Gastroesophageal sphincter (tissue), 3 donors: ENCODE results near the gene DTD2.
"Not testable (repeated sequence)": the region's sequence is repeated elsewhere in the genome, so short reads cannot be mapped to it uniquely, and the experiment has no call there.

Source experiments
- CTCF ChIP-seq, 4 experiments: fragments of 200-600 bp in 2 of 4; fragments of 450-650 bp in 2 of 4; sonication (generic) in 1 of 4; IDR thresholded peaks; one replicate each; pipeline ENCODE4 v1.5.1; 2017 to 2019; ENCODE audit warnings: antibody characterized with exemption in 4 of 4, mild to moderate bottlenecking in 2 of 4, moderate library complexity in 2 of 4
- POLR2A ChIP-seq, 2 donors: fragments of 450-650 bp; IDR thresholded peaks; one replicate each; pipeline ENCODE4 v1.6.1; 2017; ENCODE audit warnings: antibody characterized with exemption in 2 of 2, mild to moderate bottlenecking in 2 of 2, moderate library complexity in 1 of 2
- POLR2AphosphoS5 ChIP-seq: sonication (generic); formaldehyde crosslinking; IDR thresholded peaks from one replicate; pipeline ENCODE4 v1.6.1; 2017; ENCODE audit warnings: antibody characterized with exemption

GRCh38 chr14:31437045-31437691, 20.1 kb downstream of the DTD2 start:
- not testable (repeated sequence) for TF ChIP-seq POLR2A (IDR thresholded peaks at IDR 0.05); CTCF (IDR thresholded peaks at IDR 0.05); POLR2AphosphoS5
